T-helper 1 cell treated with Interleukin-12 subunit alpha and Interleukin-12 subunit beta and Interleukin-4 antibody, amounts not matched to agents 30 ng/mL and 1 ng/mL, for 36 hours (primary cell): ENCODE data around the gene BAD. TPM values are rescaled to one million over a fixed set of nuclear protein-coding genes. Genes with fewer than 3 reads are reported as not detected.

Experiments used
- intact Hi-C: fragments of 100-400 bp; cut with micrococcal nuclease; formaldehyde crosslinking; loops from one replicate; pipeline ENCODE4 v1.15.1; 2024
- total RNA-seq: library from RNA; stranded (reverse); gene quantifications from 2 replicates; pipeline ENCODE4 v1.2.3, GENCODE V29; 2022

The BAD gene
- total RNA-seq, 1 donor from 2014 or later: 45.8 TPM

- intact Hi-C loops: no loop called here
Observed at GRCh38 chr11:64261556-64262080, 22.8 kb downstream of the BAD start.

DNA sequence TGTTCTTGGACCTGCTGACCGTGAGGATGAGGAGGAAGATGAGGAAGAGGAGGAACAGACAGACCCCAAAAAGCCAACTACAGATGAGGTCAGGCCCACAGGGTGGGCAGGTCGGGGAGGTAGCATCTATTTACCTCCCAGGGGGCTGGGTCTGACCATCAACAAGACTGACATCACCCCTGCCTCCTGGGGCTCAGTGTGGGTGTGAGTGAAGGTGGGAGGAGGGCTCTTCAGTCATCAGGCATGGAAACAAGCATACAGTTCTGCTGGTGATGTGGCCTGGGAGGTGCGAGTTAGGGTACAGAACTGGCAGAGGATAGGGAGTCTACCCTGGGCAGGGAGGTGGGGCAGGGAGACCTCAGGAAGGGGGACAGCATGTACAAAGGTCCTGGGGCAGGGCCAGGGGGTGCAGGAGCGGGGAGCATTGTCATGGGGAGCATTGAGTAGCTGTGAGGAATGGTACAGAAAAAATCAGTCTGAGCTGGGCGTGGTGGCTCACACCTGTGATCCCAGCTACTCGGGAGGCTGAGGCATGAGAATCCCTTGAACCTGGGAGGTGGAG is 24.2 kb downstream of the BAD start:
- intact Hi-C loops: no loop called here

- intact Hi-C loops: no loop called here
Observed at GRCh38 chr11:64259533-64260067, 24.9 kb downstream of the BAD start.

DNA sequence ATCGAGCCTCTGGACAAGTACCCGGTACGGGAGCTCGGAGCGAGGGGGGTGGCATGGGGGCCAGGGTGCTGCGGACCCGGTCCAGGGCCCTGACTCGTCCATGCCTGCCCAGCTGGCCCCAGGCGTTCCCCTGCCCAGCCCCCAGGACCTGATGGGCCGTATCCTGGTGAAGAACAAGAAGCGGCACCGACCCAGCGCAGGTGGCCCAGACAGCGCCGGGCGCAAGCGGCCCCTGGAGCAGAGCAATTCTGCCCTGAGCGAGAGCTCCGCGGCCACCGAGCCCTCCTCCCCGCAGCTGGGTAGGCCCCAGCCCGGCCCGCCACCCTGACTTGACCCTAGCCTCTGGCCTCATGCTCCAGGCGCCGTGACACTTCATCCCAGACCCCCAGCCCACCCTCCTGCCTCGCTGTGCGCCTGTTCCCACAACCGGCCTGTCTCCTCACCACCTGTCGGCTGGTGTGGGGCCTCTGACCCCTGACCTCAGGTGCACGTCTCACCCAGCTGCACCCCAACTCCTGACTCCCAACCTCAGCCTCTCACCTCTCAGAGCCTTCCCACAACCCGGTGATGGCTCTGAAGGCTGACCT is 25.4 kb downstream of the BAD start:
- intact Hi-C loops: no loop called here

- intact Hi-C loops: no loop called here
Observed at GRCh38 chr11:64258356-64258755, 26.1 kb downstream of the BAD start.

DNA sequence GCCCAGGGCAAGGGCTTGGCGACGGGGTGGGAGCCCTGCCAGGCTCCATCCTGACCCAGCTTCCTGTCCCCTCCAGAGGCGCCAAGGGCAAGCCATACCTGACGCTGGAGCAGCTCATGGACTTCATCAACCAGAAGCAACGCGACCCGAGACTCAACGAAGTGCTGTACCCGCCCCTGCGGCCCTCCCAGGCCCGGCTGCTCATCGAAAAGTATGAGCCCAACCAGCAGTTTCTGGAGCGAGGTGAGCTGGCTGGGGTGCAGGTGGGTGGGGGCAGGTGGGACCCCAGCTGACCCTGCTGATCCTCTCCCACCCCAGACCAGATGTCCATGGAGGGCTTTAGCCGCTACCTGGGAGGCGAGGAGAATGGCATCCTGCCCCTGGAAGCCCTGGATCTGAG is 28.2 kb downstream of the BAD start:
- intact Hi-C loops: no loop called here

- intact Hi-C loops: no loop called here
Observed at GRCh38 chr11:64255135-64256128, 29.0 kb downstream of the BAD start.

DNA sequence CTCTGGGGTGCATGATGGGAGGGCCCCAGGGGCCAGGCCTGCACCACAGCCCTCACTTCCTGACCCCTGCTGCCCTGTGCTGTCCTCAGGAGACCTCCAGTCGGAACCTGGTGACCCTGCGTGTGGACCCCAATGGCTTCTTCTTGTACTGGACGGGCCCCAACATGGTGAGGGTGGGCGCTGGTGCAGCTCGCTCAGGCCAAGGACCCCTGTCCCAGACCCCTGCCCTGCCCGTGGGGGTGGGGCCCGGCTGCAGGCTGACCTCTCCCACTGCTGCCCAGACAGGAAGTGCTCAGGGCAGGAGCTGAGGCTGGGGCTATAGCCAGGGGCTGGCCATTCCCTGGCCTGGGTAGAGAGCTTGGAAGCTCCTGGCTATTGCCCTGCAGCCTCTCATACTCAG is 30.1 kb downstream of the BAD start:
- intact Hi-C loops: no loop called here

DNA sequence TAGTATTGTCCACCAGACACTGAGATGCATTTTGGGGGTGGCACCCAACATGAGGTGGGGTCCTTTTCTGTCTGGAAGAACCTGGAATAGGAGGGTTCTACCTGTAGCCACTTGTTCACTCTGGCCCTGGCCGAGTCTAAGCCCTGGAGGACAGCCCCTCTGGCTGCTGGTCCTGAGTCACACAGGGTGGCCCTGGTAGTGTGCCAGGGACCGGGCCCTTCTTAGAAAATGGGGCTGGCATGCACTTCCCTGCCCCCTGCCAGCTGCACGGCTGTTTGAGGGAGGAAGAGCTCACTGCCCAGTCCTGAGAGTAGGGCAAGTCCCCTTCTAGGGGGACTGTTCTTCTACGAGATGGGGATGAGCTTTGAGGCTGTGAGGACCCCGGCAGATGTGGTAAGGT is 31.0 kb downstream of the BAD start:
- intact Hi-C loops: no loop called here

GRCh38 chr11:64253043-64253442 is 31.4 kb downstream of the BAD start:
- intact Hi-C loops: no loop called here

DNA sequence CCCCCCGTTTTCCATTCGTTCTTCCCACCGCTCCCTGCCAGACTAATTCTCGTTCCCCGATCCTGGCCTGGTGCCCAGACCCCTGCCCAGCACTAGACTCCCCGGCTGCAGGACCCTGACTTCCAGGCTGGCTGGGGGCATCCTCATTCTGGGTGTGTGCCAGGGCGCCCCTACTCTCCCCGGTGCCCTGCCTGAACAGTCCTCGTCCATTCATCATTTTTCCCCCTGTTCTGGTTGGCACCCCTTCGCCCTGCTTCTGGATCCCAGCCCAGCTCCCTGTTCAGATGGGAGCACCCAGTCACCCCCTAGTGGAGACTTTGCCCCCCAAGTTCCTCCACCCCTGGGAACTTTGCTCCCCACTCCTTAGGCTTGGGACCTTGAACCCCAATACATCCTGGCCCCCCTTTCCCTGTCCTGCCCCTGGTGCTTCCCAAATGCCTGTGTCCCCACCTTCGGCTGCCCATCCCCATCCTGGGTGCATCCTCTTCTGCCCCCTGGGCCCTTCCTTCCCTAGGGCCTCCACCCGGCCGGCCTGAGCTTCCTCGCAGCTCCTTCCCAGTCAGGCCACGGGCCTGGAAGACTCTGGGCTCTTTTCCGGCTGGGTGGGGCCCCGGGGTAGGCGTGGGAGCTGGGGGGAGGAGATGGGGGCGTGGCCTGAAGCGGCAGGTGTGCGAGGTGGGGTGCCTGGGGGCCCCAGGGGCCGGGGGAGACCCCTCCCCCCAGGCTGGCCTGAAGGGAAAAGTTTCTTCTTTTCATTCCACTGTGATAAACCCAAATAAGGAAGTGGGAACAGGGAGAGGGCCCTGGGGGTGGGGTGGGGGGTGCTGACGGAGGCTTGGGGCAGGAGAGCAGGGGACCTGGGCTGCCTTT is 32.2 kb downstream of the BAD start:
- intact Hi-C loops: no loop called here

GRCh38 chr11:64251753-64252002 is 32.8 kb downstream of the BAD start:
- intact Hi-C loops: loop anchor here (1.0 kb wide), 4 partner anchors 18 to 53 kb away; partner anchors contain the start of gene BAD

DNA sequence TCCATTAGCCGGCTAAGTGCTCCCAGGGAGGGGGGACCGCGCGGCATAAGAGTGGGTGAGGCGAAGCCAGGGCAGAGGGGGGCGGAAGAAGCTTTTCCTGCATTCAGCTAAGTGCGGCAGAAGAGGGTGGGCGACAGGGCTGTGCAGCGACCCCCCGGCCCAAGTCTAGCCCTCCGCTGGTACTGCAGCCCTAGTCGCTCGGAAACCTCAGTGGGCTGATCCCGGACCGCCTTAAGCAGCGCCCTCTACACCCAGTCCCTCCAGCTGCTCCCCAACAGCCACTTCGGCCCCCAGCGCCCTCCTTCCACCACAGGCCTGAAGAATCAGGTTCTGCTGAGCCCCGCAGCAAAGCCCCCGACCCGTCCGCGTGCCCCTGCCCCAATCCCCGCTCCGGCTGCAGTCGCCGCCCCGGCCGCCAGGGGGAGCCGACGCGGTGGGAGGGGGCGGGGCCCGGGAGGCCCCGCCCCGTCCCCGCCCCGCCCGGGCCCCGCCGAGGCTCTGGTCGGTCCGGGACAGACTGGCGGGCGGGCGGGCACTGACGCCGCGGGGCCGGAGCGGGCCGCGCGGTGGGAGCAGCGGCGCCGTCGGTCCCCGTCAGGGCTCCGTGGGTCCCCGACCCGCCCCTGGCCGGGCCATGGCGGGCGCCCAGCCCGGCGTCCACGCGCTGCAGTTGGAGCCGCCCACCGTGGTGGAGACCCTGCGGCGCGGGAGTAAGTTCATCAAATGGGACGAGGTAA is 33.3 kb downstream of the BAD start, which contains the start of gene PLCB3:
PLCB3 (plus strand) TSS at position 515 of the 737 bp plus-strand sequence; CDS start at position 635, 120 bp downstream.
- intact Hi-C loops: loop anchor here (1.0 kb wide), 4 partner anchors 18 to 53 kb away; partner anchors contain the start of gene BAD

- intact Hi-C loops: loop anchor here (1.0 kb wide), 4 partner anchors 19 to 54 kb away; partner anchors contain the start of gene BAD
Observed at GRCh38 chr11:64250415-64251015, 34.0 kb downstream of the BAD start.

DNA sequence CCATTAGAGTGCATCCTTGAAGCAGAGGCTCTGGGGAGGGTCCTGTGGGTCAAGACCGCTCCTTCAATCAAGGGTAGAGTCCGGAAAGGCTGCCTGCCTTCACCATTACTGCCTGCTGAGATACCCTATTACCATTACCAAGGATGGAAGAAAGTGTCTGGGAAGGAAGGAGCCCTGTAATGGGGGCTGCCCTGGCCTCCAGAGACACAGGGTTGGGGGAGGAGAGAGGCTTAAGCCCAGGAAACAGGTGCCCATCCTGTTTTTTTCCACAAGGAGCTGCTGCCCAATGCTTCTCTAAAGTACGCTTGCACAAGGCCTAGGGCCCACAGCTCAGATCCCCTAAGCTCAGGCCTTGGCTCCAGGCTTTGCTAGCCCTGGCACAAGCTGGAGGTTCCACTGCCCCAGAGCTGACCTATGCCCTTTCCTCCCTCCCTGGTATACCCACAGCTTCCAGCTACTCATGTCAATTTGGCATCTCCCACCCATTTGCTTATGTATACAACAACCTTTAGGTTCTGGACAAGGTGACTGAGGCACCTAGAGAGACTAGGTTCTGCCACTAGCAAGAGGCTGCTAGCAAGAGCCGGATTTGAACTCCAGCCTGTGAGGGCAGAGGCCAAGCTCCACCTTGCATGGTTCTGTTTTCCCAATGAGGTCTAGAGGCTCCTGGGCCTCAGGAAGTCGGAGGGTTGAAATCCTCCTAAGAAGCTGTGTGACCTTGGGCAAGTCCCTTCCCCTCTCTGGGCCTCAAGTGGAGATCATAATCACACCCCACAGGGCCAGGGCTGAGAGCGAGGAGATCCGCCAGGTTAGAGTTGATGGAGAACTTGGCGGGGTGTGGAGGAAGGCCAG is 34.7 kb downstream of the BAD start:
- intact Hi-C loops: no loop called here

- intact Hi-C loops: no loop called here
Observed at GRCh38 chr11:64249038-64249437, 35.4 kb downstream of the BAD start.

DNA sequence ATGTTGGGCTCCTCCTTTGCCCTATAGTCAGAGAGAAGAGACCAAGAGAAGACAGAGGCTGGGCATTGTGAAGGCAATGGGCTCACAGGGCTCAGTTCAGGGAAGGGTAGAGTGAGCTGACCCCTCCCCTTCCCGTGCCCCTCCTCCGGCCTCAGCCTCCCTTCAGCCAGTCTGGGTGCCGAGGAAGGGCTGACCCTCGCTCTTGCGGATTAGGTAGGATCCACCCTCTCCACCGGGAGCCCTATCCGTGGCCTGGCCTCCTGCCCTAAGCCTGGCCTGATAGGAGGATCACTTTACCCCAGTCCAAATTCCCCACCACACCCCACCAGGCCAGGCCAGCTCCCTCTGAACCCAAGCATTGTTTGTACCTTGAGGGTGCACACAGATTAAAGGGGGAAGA is 35.9 kb downstream of the BAD start:
- intact Hi-C loops: no loop called here

- intact Hi-C loops: loop anchor here (1.0 to 2.0 kb wide), 2 partner anchors 36 to 95 kb away; partner anchors contain the start of gene BAD
Observed at GRCh38 chr11:64247729-64248531, 36.5 kb downstream of the BAD start.
